Putamen (tissue), 1 donor: ENCODE data around the gene ST3GAL3.
A peak's percentile ranks its signal among the peaks of the same experiment; 100 is the strongest.

Experiments
- DNase-seq: peaks from one replicate; pipeline ENCODE4 v3.0.0-alpha.2; 2016; ENCODE audit warnings: low spot score

ST3GAL3 gene

DNA sequence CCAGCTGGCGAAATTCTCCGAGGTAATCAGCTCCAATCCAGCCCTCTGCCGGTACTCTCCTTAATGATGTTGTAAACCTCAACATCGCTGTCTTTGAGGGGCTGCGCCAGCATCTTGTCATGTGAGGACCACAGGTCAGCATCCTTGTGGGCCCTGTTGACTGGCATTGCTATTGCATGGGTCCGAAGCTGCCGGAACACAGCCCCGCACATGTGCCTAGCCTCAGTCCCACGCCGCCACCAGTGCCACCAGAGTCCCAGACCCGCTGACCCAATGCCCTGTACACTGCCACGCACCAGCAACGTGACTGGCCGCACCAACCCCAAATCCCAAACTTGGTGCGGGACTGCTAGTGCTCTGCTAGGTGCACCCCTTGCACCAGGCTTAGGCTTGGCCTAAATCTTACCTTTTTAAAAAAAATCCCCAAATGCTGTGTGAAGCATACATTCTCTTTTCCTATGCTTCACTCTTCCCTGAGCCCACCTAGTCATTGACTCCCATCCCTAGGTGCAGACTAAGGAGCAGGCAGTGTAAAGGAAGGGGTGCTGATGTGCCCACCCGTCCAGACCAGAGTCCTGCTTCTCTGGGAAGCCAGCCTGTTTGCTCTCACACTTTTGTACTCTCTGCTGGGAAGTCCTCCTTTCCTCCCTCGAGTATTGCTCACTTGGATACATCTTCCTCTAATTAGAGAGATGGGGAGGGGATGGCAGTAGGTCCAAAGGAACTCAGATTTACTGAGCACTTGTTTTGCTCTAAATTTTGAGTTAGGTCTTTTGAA is 144.4 kb downstream of the ST3GAL3 start:
- no peak for DNase-seq

DNA sequence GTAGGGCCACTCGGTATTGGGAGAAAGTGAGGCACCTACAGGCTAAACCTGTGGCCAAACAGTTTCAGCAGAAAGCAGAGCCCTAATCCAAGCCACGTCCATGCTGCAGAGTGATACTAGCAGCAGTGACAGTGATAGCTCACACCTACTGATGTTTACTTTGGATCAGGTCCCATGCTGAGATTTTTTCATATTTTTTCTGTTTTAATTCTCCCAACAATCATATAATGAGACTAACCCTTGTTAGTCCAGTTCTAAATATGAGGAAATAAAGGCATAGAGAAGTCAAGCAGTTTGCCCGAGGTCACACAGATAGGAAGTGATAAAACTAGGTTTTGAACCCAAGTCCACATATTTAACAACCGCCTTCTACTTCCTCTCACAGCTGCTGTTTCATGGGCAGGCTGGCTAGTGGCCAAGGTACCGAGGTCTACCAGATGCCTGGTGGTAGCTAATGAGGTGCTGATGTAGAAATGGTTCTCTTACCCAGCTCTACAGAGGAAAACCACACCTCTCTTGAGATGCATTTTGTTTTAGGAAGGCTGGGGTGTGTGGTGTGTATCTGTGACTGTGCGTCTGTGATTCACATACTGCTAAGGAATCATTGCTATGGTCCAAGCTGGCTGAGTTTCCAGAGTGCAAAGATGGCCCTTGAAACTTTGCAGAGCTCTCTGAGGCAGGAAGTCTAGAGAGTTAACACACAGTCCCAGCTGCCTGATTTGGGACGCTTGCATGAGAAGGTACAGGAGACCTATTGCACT is 146.0 kb downstream of the ST3GAL3 start:
- DNase-seq, result no peak

GRCh38 chr1:43854473-43854872 is 147.1 kb downstream of the ST3GAL3 start:
- DNase-seq, result no peak

DNA sequence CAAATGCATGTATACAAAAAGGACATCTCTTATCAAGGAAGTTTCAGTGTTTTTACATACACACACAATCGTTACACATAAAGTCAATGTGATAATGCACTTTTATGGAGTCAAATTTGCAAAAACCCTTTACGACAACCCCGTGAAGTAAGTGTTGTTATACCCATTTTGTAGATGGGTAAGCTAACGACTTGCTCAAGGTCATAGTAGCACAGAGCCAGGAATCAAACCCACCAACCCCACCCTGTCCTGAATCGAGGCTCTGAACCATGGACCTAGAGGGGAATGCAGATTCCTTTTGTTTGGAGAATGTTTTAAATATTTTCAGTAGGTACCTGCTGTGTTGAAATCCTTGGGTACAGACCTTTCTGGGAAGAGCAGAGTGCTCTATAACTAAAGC is 148.9 kb downstream of the ST3GAL3 start:
- no peak for DNase-seq

DNA sequence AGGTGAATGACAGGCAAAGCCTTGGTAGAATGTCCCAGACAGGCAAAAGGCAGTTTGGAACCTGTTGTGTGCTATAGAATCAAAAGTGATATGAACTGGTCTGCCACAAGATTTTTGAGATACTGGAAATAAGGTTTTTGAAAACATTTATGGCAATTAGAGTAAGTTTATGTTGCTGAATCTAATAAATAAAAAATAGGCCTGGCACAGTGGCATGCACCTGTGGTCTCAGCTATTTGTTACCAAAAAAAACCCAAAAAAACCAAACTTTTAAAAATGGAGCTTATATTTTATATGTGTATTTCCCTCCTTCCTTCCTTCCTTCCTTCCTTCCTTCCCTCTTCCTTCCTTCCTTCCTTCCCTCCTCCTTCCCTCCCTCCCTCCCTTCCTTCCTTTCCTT is 149.8 kb downstream of the ST3GAL3 start:
- no peak for DNase-seq

GRCh38 chr1:43858324-43858723 is 151.0 kb downstream of the ST3GAL3 start:
- peak; percentile 73 for DNase-seq

GRCh38 chr1:43861337-43861736 is 154.0 kb downstream of the ST3GAL3 start:
- no peak for DNase-seq

GRCh38 chr1:43861988-43862735 is 154.8 kb downstream of the ST3GAL3 start:
- DNase-seq, result no peak

- DNase-seq, result no peak
Observed at GRCh38 chr1:43864111-43865045, 157.0 kb downstream of the ST3GAL3 start.

DNA sequence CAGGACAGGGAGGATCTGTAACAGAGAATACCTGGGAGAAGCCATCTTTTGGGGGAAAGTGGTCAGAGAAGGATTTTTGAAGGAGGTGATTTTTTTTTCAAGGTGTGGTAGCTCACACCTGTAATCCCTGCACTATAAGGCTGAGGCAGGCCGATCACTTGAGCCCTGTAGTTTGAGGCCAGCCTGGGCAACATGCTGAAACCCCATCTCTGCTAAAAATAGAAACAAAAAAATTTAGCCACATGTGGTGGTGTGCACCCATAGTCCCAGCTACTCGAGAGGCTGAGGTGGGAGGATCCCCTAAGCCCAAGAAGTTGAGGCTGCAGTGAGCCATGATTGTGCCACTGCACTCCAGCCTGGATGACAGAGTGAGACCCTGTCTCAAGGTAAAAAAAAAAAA is 158.9 kb downstream of the ST3GAL3 start:
- DNase-seq, result no peak

- DNase-seq, result no peak
Observed at GRCh38 chr1:43867976-43868740, 160.8 kb downstream of the ST3GAL3 start.

GRCh38 chr1:43868741-43869067 is 161.4 kb downstream of the ST3GAL3 start:
- no peak for DNase-seq

- no peak for DNase-seq
Observed at GRCh38 chr1:43870306-43870705, 163.0 kb downstream of the ST3GAL3 start.

DNA sequence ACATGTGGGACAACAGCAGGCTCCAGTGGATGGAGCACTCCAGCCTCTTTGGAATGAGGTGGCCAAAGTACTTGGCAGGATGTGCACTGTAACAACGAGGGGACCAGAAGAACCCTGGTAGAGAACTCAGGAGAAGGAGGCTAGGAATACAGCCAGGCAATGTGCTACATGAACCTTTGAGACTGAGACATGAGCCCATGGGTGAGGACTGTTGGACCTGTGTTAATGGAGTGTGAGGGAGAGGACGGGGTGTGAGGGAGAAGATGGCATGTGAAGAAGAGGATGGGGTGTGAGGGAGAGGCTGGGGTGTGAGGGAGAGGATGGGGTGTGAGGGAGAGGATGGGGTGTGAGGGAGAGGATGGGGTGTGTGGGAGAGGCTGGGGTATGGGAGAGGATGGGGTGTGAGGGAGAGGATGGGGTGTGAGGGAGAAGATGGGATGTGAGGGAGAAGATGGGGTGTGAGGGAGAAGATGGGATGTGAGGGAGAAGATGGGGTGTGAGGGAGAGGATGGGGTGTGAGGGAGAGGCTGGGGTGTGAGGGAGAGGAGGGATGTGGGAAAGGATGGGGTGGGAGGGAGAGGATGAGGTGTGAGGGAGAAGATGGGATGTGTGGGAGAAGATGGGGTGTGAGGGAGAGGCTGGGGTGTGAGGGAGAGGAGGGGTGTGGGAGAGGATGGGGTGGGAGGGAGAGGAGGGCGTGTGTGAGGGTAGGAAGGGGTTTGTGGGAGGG is 164.0 kb downstream of the ST3GAL3 start:
- no peak for DNase-seq

GRCh38 chr1:43872280-43872679 is 164.9 kb downstream of the ST3GAL3 start:
- DNase-seq, result no peak

GRCh38 chr1:43873851-43874250 is 166.5 kb downstream of the ST3GAL3 start:
- DNase-seq, result no peak

DNA sequence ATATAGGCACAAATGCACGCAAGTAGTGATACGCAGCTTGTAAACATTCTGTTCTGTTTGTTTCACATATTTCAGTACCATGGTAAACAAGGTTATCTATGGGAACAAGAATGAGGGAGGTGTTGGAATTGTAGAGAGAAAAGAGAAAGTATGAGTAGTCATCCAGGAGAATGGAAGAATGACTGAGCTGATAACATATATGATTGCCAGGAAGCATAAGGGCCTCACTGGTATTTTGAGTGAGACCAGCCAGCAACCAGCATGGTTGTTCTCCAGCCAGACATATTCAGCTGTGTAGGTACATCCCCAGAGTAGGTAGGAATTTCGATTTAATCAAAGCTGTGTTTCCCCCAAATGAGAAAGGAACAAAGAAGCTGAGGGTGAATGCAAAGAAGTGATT is 167.4 kb downstream of the ST3GAL3 start:
- no peak for DNase-seq

DNA sequence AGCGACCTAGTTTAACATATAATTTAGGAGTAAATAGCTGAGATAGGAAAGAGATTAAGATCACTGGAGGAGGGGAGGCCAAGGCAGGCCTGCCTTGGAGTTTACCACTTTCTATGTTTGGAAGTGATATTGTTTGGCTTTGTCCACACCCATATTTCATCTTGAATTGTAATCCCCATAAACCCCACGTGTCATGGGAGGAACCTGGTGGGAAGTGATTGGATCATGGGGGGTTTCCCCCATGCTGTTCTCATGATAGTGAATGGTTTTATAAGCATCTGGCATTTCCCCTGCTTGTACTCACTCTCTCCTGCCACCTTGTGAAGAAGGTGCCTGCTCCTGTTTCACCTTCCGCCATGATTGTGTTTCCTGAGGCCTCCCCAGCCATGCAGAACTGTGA is 168.0 kb downstream of the ST3GAL3 start:
- no peak for DNase-seq

DNA sequence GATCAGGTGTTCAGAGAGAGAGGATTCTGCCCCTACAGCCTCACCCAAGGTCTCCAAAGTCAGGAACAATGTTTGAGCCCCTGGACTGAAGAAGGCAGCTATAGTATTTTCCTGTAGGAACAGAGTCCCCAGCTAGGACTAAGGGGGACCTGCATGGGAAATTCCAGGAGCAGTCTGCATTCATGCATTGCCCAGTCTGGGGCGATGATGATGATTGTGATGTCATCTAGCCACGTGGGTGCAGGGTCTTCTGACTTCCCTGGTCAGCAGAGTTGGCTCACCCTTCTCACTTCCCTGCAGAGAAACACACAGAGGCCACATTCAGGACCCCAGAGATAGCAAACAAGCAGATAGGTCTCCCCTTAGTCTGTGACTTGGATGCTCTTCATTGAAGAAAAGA is 169.8 kb downstream of the ST3GAL3 start:
- DNase-seq, result no peak

DNA sequence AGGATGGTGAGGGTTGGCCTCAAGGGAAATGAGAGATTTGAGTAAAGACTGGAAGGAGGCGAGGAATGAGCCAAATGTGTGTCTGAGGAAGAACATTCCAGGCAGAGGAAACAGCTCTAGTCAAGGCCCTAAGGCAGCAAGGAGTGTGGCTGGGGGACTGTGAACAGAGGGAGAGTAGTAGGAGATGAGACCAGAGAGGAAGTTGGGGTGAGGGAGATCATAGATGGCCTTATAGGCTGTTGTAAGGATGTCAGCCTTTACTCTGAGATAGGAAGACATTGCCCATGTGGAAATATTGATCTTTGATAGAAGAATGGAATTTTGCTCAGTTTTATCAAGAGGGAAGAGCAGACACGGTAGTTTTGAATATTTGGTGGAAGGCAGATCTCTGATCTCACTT is 171.1 kb downstream of the ST3GAL3 start:
- no peak for DNase-seq
